ENCODE data around the gene CD58. TPM values are rescaled to one million over a fixed set of nuclear protein-coding genes. Genes with fewer than 3 reads are reported as not detected.
A peak's percentile ranks its signal among the peaks of the same experiment; 100 is the strongest.
"Not testable (repeated sequence)": the region's sequence is repeated elsewhere in the genome, so short reads cannot be mapped to it uniquely, and the experiment has no call there.

CD58 gene
- total RNA-seq, 1 experiment from 2014 or later, result 11.0 TPM

GRCh38 chr1:116591006-116591950 lies 20.5 kb upstream of the CD58 start:
- intact Hi-C loops (cut with micrococcal nuclease); H3K27ac Mint-ChIP-seq (ENCODE audit: low read depth, unreplicated experiment); H3K36me3 Mint-ChIP-seq (ENCODE audit: insufficient read depth, unreplicated experiment); POLR2A ChIA-PET; H3K4me3 Mint-ChIP-seq (ENCODE audit: unreplicated experiment); DNase-seq (ENCODE audit: unreplicated experiment); H3K27me3 Mint-ChIP-seq (ENCODE audit: insufficient read depth, unreplicated experiment); H3K9me3 Mint-ChIP-seq (ENCODE audit: unreplicated experiment); BruUV-seq (replicated peaks): not testable (repeated sequence)
- peaks cover 13% of the 10 kb centered on the region for H3K4me1 Mint-ChIP-seq (ENCODE audit: insufficient read depth, unreplicated experiment)
- CTCF ChIA-PET, result interaction anchor here (1.7 kb wide), 1 partner anchor 17 kb away, joined by 5 read pairs; no protein-coding TSS in a partner anchor

- H3K27me3 Mint-ChIP-seq (ENCODE audit: insufficient read depth, unreplicated experiment); intact Hi-C loops (cut with micrococcal nuclease); H3K4me3 Mint-ChIP-seq (ENCODE audit: unreplicated experiment); H3K36me3 Mint-ChIP-seq (ENCODE audit: insufficient read depth, unreplicated experiment); POLR2A ChIA-PET; H3K9me3 Mint-ChIP-seq (ENCODE audit: unreplicated experiment); H3K4me1 Mint-ChIP-seq (ENCODE audit: insufficient read depth, unreplicated experiment); H3K27ac Mint-ChIP-seq (ENCODE audit: low read depth, unreplicated experiment); CTCF ChIA-PET; BruUV-seq (replicated peaks); DNase-seq (ENCODE audit: unreplicated experiment): not testable (repeated sequence)
These were observed 19.7 kb upstream of the CD58 start for GRCh38 chr1:116590359-116591005.

- H3K27me3 Mint-ChIP-seq (ENCODE audit: insufficient read depth, unreplicated experiment); H3K27ac Mint-ChIP-seq (ENCODE audit: low read depth, unreplicated experiment); BruUV-seq (replicated peaks); H3K9me3 Mint-ChIP-seq (ENCODE audit: unreplicated experiment); H3K4me1 Mint-ChIP-seq (ENCODE audit: insufficient read depth, unreplicated experiment); intact Hi-C loops (cut with micrococcal nuclease); H3K4me3 Mint-ChIP-seq (ENCODE audit: unreplicated experiment); H3K36me3 Mint-ChIP-seq (ENCODE audit: insufficient read depth, unreplicated experiment): not testable (repeated sequence)
- DNase-seq (ENCODE audit: unreplicated experiment), result peak; percentile 49
- CTCF ChIA-PET, result interaction anchor here (0.7 kb wide), 1 partner anchor 33 kb away, joined by 3 read pairs; no protein-coding TSS in a partner anchor
- POLR2A ChIA-PET, result interaction anchor here (0.6 to 0.7 kb wide), 3 partner anchors 410 to 473 kb away, joined by 3 read pairs; no protein-coding TSS in a partner anchor
These were observed 18.4 kb upstream of the CD58 start for GRCh38 chr1:116589101-116589735.

- TF ChIP-seq CTCF (IDR thresholded peaks at IDR 0.05; ENCODE audit: unreplicated experiment), result no peak
- DNase-seq (ENCODE audit: unreplicated experiment), result no peak
- intact Hi-C loops (cut with micrococcal nuclease), result no loop called here
- no peak overlapping the region for H3K27ac Mint-ChIP-seq (ENCODE audit: low read depth, unreplicated experiment)
- H3K36me3 Mint-ChIP-seq (ENCODE audit: insufficient read depth, unreplicated experiment), result peaks cover 6% of the 10 kb centered on the region
- POLR2A ChIA-PET, result no interaction called here
- no TSS peak for BruUV-seq (replicated peaks)
- CTCF ChIA-PET, result interaction anchor here (0.9 kb wide), 1 partner anchor 8 kb away, joined by 3 read pairs; no protein-coding TSS in a partner anchor
- no peaks in the 10 kb centered on the region for H3K9me3 Mint-ChIP-seq (ENCODE audit: unreplicated experiment)
- H3K27me3 Mint-ChIP-seq (ENCODE audit: insufficient read depth, unreplicated experiment), result no peaks in the 10 kb centered on the region
- H3K4me1 Mint-ChIP-seq (ENCODE audit: insufficient read depth, unreplicated experiment), result peaks cover 9% of the 10 kb centered on the region
- H3K4me3 Mint-ChIP-seq (ENCODE audit: unreplicated experiment), result no peak overlapping the region
These were observed 16.8 kb upstream of the CD58 start for GRCh38 chr1:116587501-116588227.

GRCh38 chr1:116586741-116587143 lies 15.9 kb upstream of the CD58 start:
- intact Hi-C loops (cut with micrococcal nuclease), result no loop called here
- Mint-ChIP-seq H3K4me3 (ENCODE audit: unreplicated experiment) (no peak overlapping the region), H3K4me1 (ENCODE audit: insufficient read depth, unreplicated experiment) (peaks cover 9% of the 10 kb centered on the region), H3K36me3 (ENCODE audit: insufficient read depth, unreplicated experiment) (peaks cover 6% of the 10 kb centered on the region), H3K9me3 (ENCODE audit: unreplicated experiment) (no peaks in the 10 kb centered on the region), H3K27ac (ENCODE audit: low read depth, unreplicated experiment) (no peak overlapping the region), H3K27me3 (ENCODE audit: insufficient read depth, unreplicated experiment) (no peaks in the 10 kb centered on the region)
- no TSS peak for BruUV-seq (replicated peaks)
- CTCF ChIA-PET, result interaction anchor here (0.7 to 0.9 kb wide), 2 partner anchors 9 to 95 kb away, joined by 3 to 4 read pairs; no protein-coding TSS in a partner anchor
- POLR2A ChIA-PET, result no interaction called here
- DNase-seq (ENCODE audit: unreplicated experiment), result no peak
- TF ChIP-seq CTCF (IDR thresholded peaks at IDR 0.05; ENCODE audit: unreplicated experiment), result no peak

Data from MCF 10A (cell line).